ENCODE data around the gene JAK1. TPM values are rescaled to one million over a fixed set of nuclear protein-coding genes. Genes with fewer than 3 reads are reported as not detected.

JAK1 gene
- total and polyA plus RNA-seq, 7 donors = 43.8 to 143 (median 99.6) TPM

DNA sequence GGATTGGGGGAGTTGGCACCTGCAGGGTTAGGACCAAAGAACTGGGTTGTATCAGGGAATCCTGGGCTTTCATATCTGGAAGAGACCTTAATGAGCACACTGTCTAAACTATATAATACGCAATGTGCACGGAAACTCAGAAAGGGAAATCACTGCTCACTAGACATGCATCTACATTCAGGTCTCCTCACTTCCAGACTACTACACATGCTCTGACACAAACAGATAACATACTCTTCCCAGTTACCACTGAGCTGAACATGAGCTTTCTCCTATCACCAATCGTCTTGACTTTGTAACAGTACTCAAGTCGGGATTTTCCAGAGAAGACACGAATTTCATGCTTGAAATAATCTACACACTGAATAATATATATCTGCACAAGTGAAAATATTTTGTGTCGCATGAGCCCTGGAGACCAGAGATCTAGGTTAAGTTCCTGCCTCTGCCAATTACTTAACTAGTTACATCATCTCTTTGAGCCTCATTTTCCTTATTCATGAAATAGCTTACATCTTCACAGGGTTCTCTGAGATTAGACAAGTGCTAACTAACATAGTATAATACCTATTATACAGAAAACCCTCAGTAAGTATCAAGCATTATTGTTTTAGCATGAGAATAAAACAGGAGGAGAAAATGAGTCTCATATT, 101.1 kb downstream of the JAK1 start:
- no peaks in the 10 kb centered on the region for H3K4me1 ChIP-seq
- intact Hi-C loops (cut with DNase I) = no loop called here
- H3K27me3 ChIP-seq = no peaks in the 10 kb centered on the region
- H3K36me3 ChIP-seq = peaks cover 0 to 87% (median 13%) of the 10 kb centered on the region in 4 donors
- DNase-seq = no peak
- 93 to 96% methylated on average over 6 of the region's 6 CpGs for WGBS, 2 donors
- no peak overlapping the region for H3K4me3 ChIP-seq
- no peak for TF ChIP-seq POLR2A (IDR thresholded peaks at IDR 0.05)
- TF ChIP-seq, protein P1, sequence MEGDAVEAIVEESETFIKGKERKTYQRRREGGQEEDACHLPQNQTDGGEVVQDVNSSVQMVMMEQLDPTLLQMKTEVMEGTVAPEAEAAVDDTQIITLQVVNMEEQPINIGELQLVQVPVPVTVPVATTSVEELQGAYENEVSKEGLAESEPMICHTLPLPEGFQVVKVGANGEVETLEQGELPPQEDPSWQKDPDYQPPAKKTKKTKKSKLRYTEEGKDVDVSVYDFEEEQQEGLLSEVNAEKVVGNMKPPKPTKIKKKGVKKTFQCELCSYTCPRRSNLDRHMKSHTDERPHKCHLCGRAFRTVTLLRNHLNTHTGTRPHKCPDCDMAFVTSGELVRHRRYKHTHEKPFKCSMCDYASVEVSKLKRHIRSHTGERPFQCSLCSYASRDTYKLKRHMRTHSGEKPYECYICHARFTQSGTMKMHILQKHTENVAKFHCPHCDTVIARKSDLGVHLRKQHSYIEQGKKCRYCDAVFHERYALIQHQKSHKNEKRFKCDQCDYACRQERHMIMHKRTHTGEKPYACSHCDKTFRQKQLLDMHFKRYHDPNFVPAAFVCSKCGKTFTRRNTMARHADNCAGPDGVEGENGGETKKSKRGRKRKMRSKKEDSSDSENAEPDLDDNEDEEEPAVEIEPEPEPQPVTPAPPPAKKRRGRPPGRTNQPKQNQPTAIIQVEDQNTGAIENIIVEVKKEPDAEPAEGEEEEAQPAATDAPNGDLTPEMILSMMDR (IDR thresholded peaks at IDR 0.05) = no peak
- TF ChIP-seq POLR2AphosphoS5 (IDR thresholded peaks at IDR 0.05) = no peak
- TF ChIP-seq EP300 (IDR thresholded peaks at IDR 0.05) = no peak
- no peaks in the 10 kb centered on the region for H3K9me3 ChIP-seq
- H3K27ac ChIP-seq = peak overlapping the region in 3 of 4 donors; percentile 8 to 47 (median 30)

DNA sequence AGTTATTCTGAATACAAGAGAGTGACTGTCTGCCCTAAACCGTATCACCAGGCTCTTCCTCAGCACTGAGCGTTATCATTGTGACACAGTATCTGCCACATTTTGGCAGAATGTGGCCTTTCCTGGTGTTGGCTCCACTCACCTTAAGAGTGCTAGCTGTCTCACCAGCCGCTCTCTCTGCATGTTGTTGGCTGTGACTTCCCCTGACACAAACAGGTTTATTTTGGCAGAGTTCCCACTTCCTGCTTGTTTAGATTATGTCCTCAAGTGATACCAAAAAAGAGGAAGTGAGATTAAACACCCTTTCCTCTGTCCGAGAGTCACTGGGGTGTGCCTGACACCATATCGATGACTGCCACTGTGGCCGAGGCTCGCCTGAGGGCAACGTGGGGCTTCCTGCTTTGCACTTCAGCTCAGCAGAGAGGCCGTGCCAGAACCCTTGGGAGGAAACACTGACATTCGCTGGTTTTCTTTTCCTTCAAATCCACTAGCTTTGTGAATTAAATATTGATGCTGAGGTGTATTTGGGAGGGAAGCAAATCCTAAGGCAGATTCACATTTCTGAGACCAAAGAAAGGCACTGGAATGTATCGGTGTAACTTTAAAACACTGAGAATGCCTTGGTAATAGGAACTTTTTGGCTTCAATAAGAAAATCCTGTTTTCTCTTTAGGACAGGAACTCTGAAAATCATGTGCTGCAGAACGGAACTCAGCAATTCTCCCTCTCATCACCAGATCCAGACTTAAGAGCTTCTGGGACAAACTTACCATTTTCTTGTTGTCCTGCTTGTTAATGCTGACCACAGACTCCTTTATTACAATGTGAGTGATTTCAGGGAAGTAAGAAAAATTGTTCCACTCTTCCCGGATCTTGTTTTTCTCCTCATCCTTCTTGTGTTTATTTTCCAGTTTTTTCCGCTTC, 102.1 kb downstream of the JAK1 start:
- no peak overlapping the region for H3K4me3 ChIP-seq
- intact Hi-C loops (cut with DNase I) = no loop called here
- peak; percentile 80 for DNase-seq
- peaks cover 0 to 88% (median 17%) of the 10 kb centered on the region in 4 donors for H3K36me3 ChIP-seq
- TF ChIP-seq, protein P1 (IDR thresholded peaks at IDR 0.05) = no peak
- TF ChIP-seq POLR2AphosphoS5 (IDR thresholded peaks at IDR 0.05) = peak in 3 of 4 donors; percentile 33 to 46 (median 45)
- peak overlapping the region; percentile 0 to 47 (median 19) for H3K27ac ChIP-seq
- H3K4me1 ChIP-seq = no peaks in the 10 kb centered on the region
- no peaks in the 10 kb centered on the region for H3K27me3 ChIP-seq
- no peaks in the 10 kb centered on the region for H3K9me3 ChIP-seq
- WGBS, 2 donors = 52 to 60% methylated on average over 14 of the region's 14 CpGs

DNA sequence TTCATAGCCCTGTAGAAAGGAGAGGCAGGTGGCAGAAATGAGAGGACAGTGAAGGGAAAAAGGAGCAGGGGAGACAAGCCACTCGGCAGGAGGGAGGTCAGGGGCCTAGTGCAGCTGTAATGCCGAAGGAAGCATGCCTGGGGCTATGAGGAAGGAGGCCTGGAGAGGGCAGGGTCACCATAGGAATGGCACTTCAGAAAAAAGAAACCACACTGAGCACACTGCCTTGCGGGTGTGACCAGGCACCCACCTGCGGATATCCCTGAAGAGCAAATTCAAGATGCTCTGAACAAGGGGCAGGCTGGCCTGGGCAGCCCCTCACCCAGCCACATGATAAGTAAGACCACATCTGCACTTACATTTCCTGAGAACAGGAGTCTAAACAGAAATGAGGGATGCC, 104.7 kb downstream of the JAK1 start:
- peaks cover 0 to 3% (median 2%) of the 10 kb centered on the region in 4 donors for H3K4me1 ChIP-seq
- DNase-seq = no peak
- no peak overlapping the region for H3K27ac ChIP-seq
- TF ChIP-seq POLR2A (IDR thresholded peaks at IDR 0.05) (no peak), EP300 (IDR thresholded peaks at IDR 0.05) (no peak), POLR2AphosphoS5 (IDR thresholded peaks at IDR 0.05) (no peak)
- TF ChIP-seq, protein P1 (IDR thresholded peaks at IDR 0.05) = peak in 1 of 4 experiments; percentile 10
- no peaks in the 10 kb centered on the region for H3K9me3 ChIP-seq
- H3K4me3 ChIP-seq = no peak overlapping the region
- 53 to 54% methylated on average over 4 of the region's 4 CpGs for WGBS, 2 donors
- H3K27me3 ChIP-seq = no peaks in the 10 kb centered on the region
- peaks cover 0 to 88% (median 24%) of the 10 kb centered on the region in 4 donors for H3K36me3 ChIP-seq
- intact Hi-C loops (cut with DNase I) = no loop called here

DNA sequence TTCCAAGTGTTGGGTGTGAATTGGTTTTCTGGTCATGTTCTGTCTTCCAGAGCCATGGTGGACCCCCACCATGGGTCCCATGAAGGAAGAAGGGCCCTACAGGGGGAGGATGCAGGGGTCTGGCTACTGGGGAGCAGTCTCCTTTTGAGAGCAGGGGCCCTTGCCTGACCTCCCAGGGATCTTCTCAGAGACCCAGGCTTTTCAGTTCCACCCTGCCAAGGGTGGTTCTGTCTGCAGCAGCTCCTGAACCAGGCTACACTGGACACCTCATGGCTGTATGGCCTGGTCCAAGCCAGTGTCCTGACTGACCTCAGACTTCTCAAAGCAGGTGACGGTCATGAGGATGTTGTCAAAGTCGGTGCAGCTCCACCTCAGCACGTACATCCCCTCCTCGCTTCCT, 109.0 kb downstream of the JAK1 start:
- peaks cover 0 to 89% (median 35%) of the 10 kb centered on the region in 4 donors for H3K36me3 ChIP-seq
- 94 to 97% methylated on average over 4 of the region's 4 CpGs for WGBS, 2 donors
- no peak for DNase-seq
- intact Hi-C loops (cut with DNase I) = loop anchor here (5.0 kb wide), 2 partner anchors 110 to 210 kb away; partner anchors contain the start of gene JAK1
- no peaks in the 10 kb centered on the region for H3K27me3 ChIP-seq
- H3K4me1 ChIP-seq = peaks cover 0 to 11% (median 8%) of the 10 kb centered on the region in 4 donors
- no peaks in the 10 kb centered on the region for H3K9me3 ChIP-seq
- TF ChIP-seq POLR2AphosphoS5 (IDR thresholded peaks at IDR 0.05) (no peak), POLR2A (IDR thresholded peaks at IDR 0.05) (no peak), EP300 (IDR thresholded peaks at IDR 0.05) (no peak)
- TF ChIP-seq, protein P1 (IDR thresholded peaks at IDR 0.05) = no peak
- H3K27ac ChIP-seq = peak overlapping the region in 3 of 4 donors; percentile 5 to 71 (median 64)
- no peak overlapping the region for H3K4me3 ChIP-seq

Data from sigmoid colon (tissue), 7 donors.